Left lung (tissue), 10 donors: ENCODE measurements around the gene FAM221B. TPM values are rescaled to one million over a fixed set of nuclear protein-coding genes. Genes with fewer than 3 reads are reported as not detected.

Source experiments
- ATAC-seq: fragments of 200-7000 bp; cut with Tn5 transposase; one replicate; pipeline ENCODE4 v1.9.1; 2020; ENCODE audit warnings: moderate library complexity
- DNase-seq, 4 donors: peaks; one replicate each; pipeline ENCODE4 v3.0.0-alpha.2; 2013 to 2020
- H3K27ac ChIP-seq, 2 donors: fragments of 200-600 bp; sonication (generic) in 1 of 2; one replicate each; pipeline versions ENCODE4 v1.5.0 to v1.8.0; 2020 to 2021
- H3K27me3 ChIP-seq, 2 donors: fragments of 200-600 bp; sonication (generic) in 1 of 2; one replicate each; pipeline versions ENCODE4 v1.5.0 to v1.8.0; 2020 to 2021
- H3K36me3 ChIP-seq, 2 donors: fragments of 200-600 bp; sonication (generic) in 1 of 2; one replicate each; pipeline versions ENCODE4 v1.5.0 to v1.8.0; 2020 to 2021
- H3K4me1 ChIP-seq, 2 donors: fragments of 200-600 bp; one replicate each; pipeline ENCODE4 v1.8.0; 2021
- H3K4me3 ChIP-seq, 2 donors: fragments of 200-600 bp; sonication (generic) in 1 of 2; one replicate each; pipeline versions ENCODE4 v1.5.0 to v1.8.0; 2020 to 2021; ENCODE audit warnings: mild to moderate bottlenecking in 1 of 2
- H3K9me3 ChIP-seq, 2 donors: fragments of 200-600 bp; sonication (generic) in 1 of 2; one replicate each; pipeline versions ENCODE4 v1.5.0 to v1.8.0; 2020 to 2021
- intact Hi-C, 2 donors: fragments of 100-400 bp; cut with DNase I; formaldehyde crosslinking; loops; one replicate each; pipeline versions ENCODE4 v1.11.2 to v1.14.2; 2022
- polyA plus RNA-seq, 6 donors: library from polyadenylated mRNA; unstranded; fragments of 120-200 nt; gene quantifications; one replicate each; pipeline ENCODE4 v1.2.1, GENCODE V29; 2013; ENCODE audit not compliant: insufficient read length in 6 of 6
- total RNA-seq, 2 donors: library from RNA; stranded (reverse); fragmentation: NEBNext Ultra II Directional; extraction: Animal tissue kit (Norgen Biotek cat#: 25700); gene quantifications; one replicate each; pipeline ENCODE4 v1.2.1, GENCODE V29; 2021
- TF ChIP-seq, protein P1 (sequence below), 2 donors: fragments of 200-600 bp; sonication (generic) in 1 of 2; IDR thresholded peaks; one replicate each; pipeline versions ENCODE4 v1.5.0 to v1.8.0; 2021; ENCODE audit warnings: antibody characterized with exemption in 2 of 2
- donor health status: DM: no; HTN: yes; CAD: no.
- donor health status: DM: no; HTN: no; CAD: no.

Gene FAM221B
- total and polyA plus RNA-seq, 8 donors = 0.24 to 0.90 (median 0.39) TPM; not detected in 2

DNA sequence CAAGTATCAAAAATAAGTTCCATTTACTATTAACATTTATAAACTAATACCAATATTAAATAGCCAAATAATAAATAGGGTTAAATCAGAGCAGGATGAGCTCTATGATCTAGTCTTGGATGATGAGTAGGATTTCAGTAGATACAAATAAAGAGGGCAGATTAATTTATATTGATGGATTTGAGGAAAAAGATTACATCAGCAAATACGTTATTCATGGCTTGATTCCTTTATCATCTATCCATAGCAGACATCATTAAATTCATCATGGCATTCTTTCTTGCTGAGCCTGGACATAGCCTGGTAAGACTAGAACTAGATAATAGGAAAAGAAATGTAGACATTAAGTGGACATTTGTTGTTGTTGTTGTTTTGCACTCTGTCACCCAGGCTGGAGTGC lies 61.1 kb downstream of the FAM221B start:
- ATAC-seq (no peak), DNase-seq (no peak)
- no peak overlapping the region for H3K4me3 ChIP-seq
- H3K27ac ChIP-seq = no peak overlapping the region
- no peaks in the 10 kb centered on the region for H3K27me3 ChIP-seq
- H3K9me3 ChIP-seq = no peaks in the 10 kb centered on the region
- no peaks in the 10 kb centered on the region for H3K36me3 ChIP-seq
- TF ChIP-seq, protein P1, sequence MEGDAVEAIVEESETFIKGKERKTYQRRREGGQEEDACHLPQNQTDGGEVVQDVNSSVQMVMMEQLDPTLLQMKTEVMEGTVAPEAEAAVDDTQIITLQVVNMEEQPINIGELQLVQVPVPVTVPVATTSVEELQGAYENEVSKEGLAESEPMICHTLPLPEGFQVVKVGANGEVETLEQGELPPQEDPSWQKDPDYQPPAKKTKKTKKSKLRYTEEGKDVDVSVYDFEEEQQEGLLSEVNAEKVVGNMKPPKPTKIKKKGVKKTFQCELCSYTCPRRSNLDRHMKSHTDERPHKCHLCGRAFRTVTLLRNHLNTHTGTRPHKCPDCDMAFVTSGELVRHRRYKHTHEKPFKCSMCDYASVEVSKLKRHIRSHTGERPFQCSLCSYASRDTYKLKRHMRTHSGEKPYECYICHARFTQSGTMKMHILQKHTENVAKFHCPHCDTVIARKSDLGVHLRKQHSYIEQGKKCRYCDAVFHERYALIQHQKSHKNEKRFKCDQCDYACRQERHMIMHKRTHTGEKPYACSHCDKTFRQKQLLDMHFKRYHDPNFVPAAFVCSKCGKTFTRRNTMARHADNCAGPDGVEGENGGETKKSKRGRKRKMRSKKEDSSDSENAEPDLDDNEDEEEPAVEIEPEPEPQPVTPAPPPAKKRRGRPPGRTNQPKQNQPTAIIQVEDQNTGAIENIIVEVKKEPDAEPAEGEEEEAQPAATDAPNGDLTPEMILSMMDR (IDR thresholded peaks at IDR 0.05) = no peak
- intact Hi-C loops = no loop called here
- H3K4me1 ChIP-seq = peaks cover 14 to 19% of the 10 kb centered on the region in 2 donors

DNA sequence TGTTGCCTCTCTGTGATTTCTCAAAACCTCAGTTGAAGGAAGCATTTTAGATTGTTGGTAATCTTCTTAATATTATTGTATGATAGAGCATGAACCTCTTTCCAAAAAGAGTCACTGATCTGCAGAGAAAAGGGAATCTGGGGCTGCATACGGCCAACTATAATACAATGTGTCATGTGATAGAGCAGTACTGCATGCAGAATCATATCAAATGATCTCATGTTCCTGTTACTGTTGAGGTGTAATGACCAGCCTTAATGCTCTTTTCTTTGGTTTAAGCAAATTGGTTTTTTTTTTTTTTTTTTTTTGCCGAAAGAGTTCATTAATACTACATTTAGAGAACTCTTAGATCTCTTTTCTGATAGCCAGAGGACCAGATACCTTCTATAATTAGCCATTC lies 61.5 kb downstream of the FAM221B start:
- ATAC-seq (no peak), DNase-seq (no peak)
- intact Hi-C loops = no loop called here
- Histone ChIP-seq H3K9me3 (no peaks in the 10 kb centered on the region), H3K27me3 (no peaks in the 10 kb centered on the region), H3K27ac (no peak overlapping the region), H3K36me3 (no peaks in the 10 kb centered on the region), H3K4me1 (peaks cover 14 to 16% of the 10 kb centered on the region in 2 donors), H3K4me3 (no peak overlapping the region)
- TF ChIP-seq, protein P1 (IDR thresholded peaks at IDR 0.05) = no peak

Other genes starting within 250 kb of the FAM221B start
- 10 to 100 TPM; 40.6 to 44.6 TPM for gene TESK1, start 223.5 kb downstream of the FAM221B start, total RNA-seq
- gene TESK1, start 223.5 kb downstream of the FAM221B start, polyA plus RNA-seq = 10 to 100 TPM; 30.8 to 44.2 (median 39.8) TPM
- gene CD72, start 210.3 kb downstream of the FAM221B start, total RNA-seq = 1 to 10 TPM; 3.4 to 4.0 TPM
- 1 to 10 TPM; 3.2 to 4.3 (median 3.7) TPM for gene CD72, start 210.3 kb downstream of the FAM221B start, polyA plus RNA-seq
- gene SIT1, start 177.8 kb downstream of the FAM221B start, total RNA-seq = 1 to 10 TPM in 1 of 2 donors, under 1 TPM in 1; 0.99 to 2.4 TPM
- gene SIT1, start 177.8 kb downstream of the FAM221B start, polyA plus RNA-seq = under 1 TPM; 0.27 to 0.65 (median 0.45) TPM
- over 10,000 TPM; 27,227 to 27,465 TPM for gene RMRP, start 170.7 kb downstream of the FAM221B start, total RNA-seq
- not detected for gene RMRP, start 170.7 kb downstream of the FAM221B start, polyA plus RNA-seq
- 10 to 100 TPM; 24.7 to 25.6 TPM for gene CCDC107, start 170.4 kb downstream of the FAM221B start, total RNA-seq
- gene CCDC107, start 170.4 kb downstream of the FAM221B start, polyA plus RNA-seq = 10 to 100 TPM in 5 of 6 donors, 1 to 10 TPM in 1; 9.2 to 18.2 (median 11.3) TPM
- gene ARHGEF39, start 163.5 kb downstream of the FAM221B start, total RNA-seq = 1 to 10 TPM; 1.5 to 3.1 TPM
- 10 to 100 TPM in 4 of 6 donors, 1 to 10 TPM in 2; 7.6 to 17.7 (median 11.2) TPM for gene ARHGEF39, start 163.5 kb downstream of the FAM221B start, polyA plus RNA-seq
- under 1 TPM in 1 of 2 donors, not detected in 1; 0.26 TPM for gene CA9, start 154.8 kb downstream of the FAM221B start, total RNA-seq
- 1 to 10 TPM in 4 of 6 donors, under 1 TPM in 2; 0.86 to 1.8 (median 1.3) TPM for gene CA9, start 154.8 kb downstream of the FAM221B start, polyA plus RNA-seq
- 100 to 1,000 TPM; 145 to 211 TPM for gene TPM2, start 138.8 kb downstream of the FAM221B start, total RNA-seq
- gene TPM2, start 138.8 kb downstream of the FAM221B start, polyA plus RNA-seq = 100 to 1,000 TPM; 167 to 261 (median 192) TPM
- gene TLN1, start 96.5 kb downstream of the FAM221B start, total RNA-seq = 100 to 1,000 TPM; 314 to 471 TPM
- 100 to 1,000 TPM; 152 to 206 (median 174) TPM for gene TLN1, start 96.5 kb downstream of the FAM221B start, polyA plus RNA-seq
- gene CREB3, start 96.1 kb downstream of the FAM221B start, total RNA-seq = 10 to 100 TPM; 39.3 to 42.4 TPM
- 10 to 100 TPM; 31.2 to 42.3 (median 38.7) TPM for gene CREB3, start 96.1 kb downstream of the FAM221B start, polyA plus RNA-seq
- gene GBA2, start 79.5 kb downstream of the FAM221B start, total RNA-seq = 10 to 100 TPM; 63.3 to 71.4 TPM
- gene GBA2, start 79.5 kb downstream of the FAM221B start, polyA plus RNA-seq = 100 to 1,000 TPM in 1 of 6 donors, 10 to 100 TPM in 5; 85.7 to 113 (median 95.2) TPM
- gene RGP1, start 79.4 kb downstream of the FAM221B start, total RNA-seq = 10 to 100 TPM; 26.9 to 30.3 TPM
- gene RGP1, start 79.4 kb downstream of the FAM221B start, polyA plus RNA-seq = 10 to 100 TPM; 23.0 to 32.1 (median 29.5) TPM
- gene MSMP, start 74.5 kb downstream of the FAM221B start, total RNA-seq = 1 to 10 TPM in 1 of 2 donors, not detected in 1; 1.1 TPM
- 1 to 10 TPM in 1 of 6 donors, not detected in 5; 1.2 TPM for gene MSMP, start 74.5 kb downstream of the FAM221B start, polyA plus RNA-seq
- 10 to 100 TPM; 17.6 to 21.9 TPM for gene NPR2, start 37.1 kb downstream of the FAM221B start, total RNA-seq
- gene NPR2, start 37.1 kb downstream of the FAM221B start, polyA plus RNA-seq = 10 to 100 TPM; 40.9 to 58.6 (median 47.9) TPM
- gene SPAG8, start 16.5 kb downstream of the FAM221B start, total RNA-seq = 1 to 10 TPM; 1.8 to 6.2 TPM
- gene SPAG8, start 16.5 kb downstream of the FAM221B start, polyA plus RNA-seq = 10 to 100 TPM in 3 of 6 donors, 1 to 10 TPM in 3; 6.1 to 13.8 (median 9.3) TPM
- gene HINT2, start 13.7 kb downstream of the FAM221B start, total RNA-seq = 10 to 100 TPM; 29.3 to 45.3 TPM
- 10 to 100 TPM; 26.3 to 43.8 (median 32.9) TPM for gene HINT2, start 13.7 kb downstream of the FAM221B start, polyA plus RNA-seq
- gene TMEM8B, start 496 bp upstream of the FAM221B start, total RNA-seq = 10 to 100 TPM in 1 of 2 donors, 1 to 10 TPM in 1; 6.4 to 12.7 TPM
- 10 to 100 TPM; 25.3 to 30.7 (median 27.2) TPM for gene TMEM8B, start 496 bp upstream of the FAM221B start, polyA plus RNA-seq
- not detected for gene OR13J1, start 41.7 kb upstream of the FAM221B start, total RNA-seq
- under 1 TPM in 1 of 6 donors, not detected in 5; 0.10 TPM for gene OR13J1, start 41.7 kb upstream of the FAM221B start, polyA plus RNA-seq
- 1 to 10 TPM; 3.1 TPM for gene HRCT1, start 77.5 kb upstream of the FAM221B start, total RNA-seq
- under 1 TPM in 5 of 6 donors, not detected in 1; 0.29 to 0.80 (median 0.55) TPM for gene HRCT1, start 77.5 kb upstream of the FAM221B start, polyA plus RNA-seq
- 1 to 10 TPM; 5.4 to 6.8 TPM for gene SPAAR, start 80.8 kb upstream of the FAM221B start, total RNA-seq
- 1 to 10 TPM; 2.9 to 4.2 (median 3.4) TPM for gene SPAAR, start 80.8 kb upstream of the FAM221B start, polyA plus RNA-seq
- gene OR2S2, start 129.4 kb upstream of the FAM221B start, total RNA-seq = under 1 TPM in 1 of 2 donors, not detected in 1; 0.32 TPM
- not detected for gene OR2S2, start 129.4 kb upstream of the FAM221B start, polyA plus RNA-seq
- 10 to 100 TPM; 18.5 to 20.7 TPM for gene RECK, start 208.2 kb upstream of the FAM221B start, total RNA-seq
- gene RECK, start 208.2 kb upstream of the FAM221B start, polyA plus RNA-seq = 10 to 100 TPM; 22.0 to 23.7 (median 23.0) TPM